ENCODE data around the gene TUBB1. TPM values are rescaled to one million over a fixed set of nuclear protein-coding genes. Genes with fewer than 3 reads are reported as not detected.

TUBB1 gene
- total RNA-seq, 3 donors from 2014 or later = not detected

GRCh38 chr20:59023616-59024015 is 4.4 kb downstream of the TUBB1 start:
- Histone ChIP-seq H3K4me3 (no peak overlapping the region), H3K4me1 (ENCODE audit: low read depth) (peaks cover 8% of the 10 kb centered on the region), H3K9me3 (no peaks in the 10 kb centered on the region), H3K36me3 (ENCODE audit: low read depth) (no peaks in the 10 kb centered on the region)
- TF ChIP-seq CTCF (IDR thresholded peaks at IDR 0.05) = no peak
- intact Hi-C loops (cut with DNase I, micrococcal nuclease) = no loop called here
- ATAC-seq (no peak), DNase-seq (no peak)

DNA sequence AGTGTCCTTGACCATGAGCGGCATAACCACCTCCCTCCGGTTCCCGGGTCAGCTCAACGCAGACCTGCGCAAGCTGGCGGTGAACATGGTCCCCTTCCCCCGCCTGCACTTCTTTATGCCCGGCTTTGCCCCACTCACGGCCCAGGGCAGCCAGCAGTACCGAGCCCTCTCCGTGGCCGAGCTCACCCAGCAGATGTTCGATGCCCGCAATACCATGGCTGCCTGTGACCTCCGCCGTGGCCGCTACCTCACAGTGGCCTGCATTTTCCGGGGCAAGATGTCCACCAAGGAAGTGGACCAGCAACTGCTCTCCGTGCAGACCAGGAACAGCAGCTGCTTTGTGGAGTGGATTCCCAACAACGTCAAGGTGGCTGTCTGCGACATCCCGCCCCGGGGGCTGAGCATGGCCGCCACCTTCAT is 4.9 kb downstream of the TUBB1 start:
- Histone ChIP-seq H3K4me3 (no peak overlapping the region), H3K36me3 (ENCODE audit: low read depth) (no peaks in the 10 kb centered on the region), H3K9me3 (no peaks in the 10 kb centered on the region), H3K4me1 (ENCODE audit: low read depth) (peaks cover 11% of the 10 kb centered on the region)
- no peak for TF ChIP-seq CTCF (IDR thresholded peaks at IDR 0.05)
- ATAC-seq (no peak), DNase-seq (no peak)
- intact Hi-C loops (cut with DNase I, micrococcal nuclease) = no loop called here

GRCh38 chr20:59025086-59025485 is 5.9 kb downstream of the TUBB1 start:
- intact Hi-C loops (cut with DNase I, micrococcal nuclease) = no loop called here
- no peak for ATAC-seq
- Histone ChIP-seq H3K4me1 (ENCODE audit: low read depth) (peaks cover 21% of the 10 kb centered on the region), H3K4me3 (no peak overlapping the region), H3K36me3 (ENCODE audit: low read depth) (no peaks in the 10 kb centered on the region), H3K9me3 (no peaks in the 10 kb centered on the region)
- no peak for TF ChIP-seq CTCF (IDR thresholded peaks at IDR 0.05)
- DNase-seq = no peak

DNA sequence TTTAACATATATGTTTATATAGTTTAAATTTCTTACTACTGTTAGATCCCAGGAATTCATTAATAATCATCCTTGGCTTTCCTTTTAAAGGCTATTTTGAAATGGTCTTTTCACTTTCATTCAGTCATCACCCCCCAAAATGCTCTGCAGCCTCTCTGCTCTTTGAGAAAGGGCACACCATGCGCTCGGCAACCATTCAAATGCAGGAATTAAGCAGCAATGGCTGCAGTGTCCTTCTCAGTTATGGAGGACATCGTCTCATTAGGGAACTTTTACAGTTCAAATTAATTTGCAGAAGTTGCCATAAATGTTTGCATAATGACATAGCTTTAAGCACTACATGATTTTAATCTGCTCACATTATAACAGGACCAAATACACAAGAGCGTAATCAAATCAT is 6.3 kb downstream of the TUBB1 start:
- no peak overlapping the region for H3K4me3 ChIP-seq
- no peaks in the 10 kb centered on the region for H3K36me3 ChIP-seq (ENCODE audit: low read depth)
- peaks cover 25% of the 10 kb centered on the region for H3K4me1 ChIP-seq (ENCODE audit: low read depth)
- intact Hi-C loops (cut with DNase I, micrococcal nuclease) = no loop called here
- ATAC-seq (no peak), DNase-seq (no peak)
- no peak for TF ChIP-seq CTCF (IDR thresholded peaks at IDR 0.05)
- no peaks in the 10 kb centered on the region for H3K9me3 ChIP-seq

DNA sequence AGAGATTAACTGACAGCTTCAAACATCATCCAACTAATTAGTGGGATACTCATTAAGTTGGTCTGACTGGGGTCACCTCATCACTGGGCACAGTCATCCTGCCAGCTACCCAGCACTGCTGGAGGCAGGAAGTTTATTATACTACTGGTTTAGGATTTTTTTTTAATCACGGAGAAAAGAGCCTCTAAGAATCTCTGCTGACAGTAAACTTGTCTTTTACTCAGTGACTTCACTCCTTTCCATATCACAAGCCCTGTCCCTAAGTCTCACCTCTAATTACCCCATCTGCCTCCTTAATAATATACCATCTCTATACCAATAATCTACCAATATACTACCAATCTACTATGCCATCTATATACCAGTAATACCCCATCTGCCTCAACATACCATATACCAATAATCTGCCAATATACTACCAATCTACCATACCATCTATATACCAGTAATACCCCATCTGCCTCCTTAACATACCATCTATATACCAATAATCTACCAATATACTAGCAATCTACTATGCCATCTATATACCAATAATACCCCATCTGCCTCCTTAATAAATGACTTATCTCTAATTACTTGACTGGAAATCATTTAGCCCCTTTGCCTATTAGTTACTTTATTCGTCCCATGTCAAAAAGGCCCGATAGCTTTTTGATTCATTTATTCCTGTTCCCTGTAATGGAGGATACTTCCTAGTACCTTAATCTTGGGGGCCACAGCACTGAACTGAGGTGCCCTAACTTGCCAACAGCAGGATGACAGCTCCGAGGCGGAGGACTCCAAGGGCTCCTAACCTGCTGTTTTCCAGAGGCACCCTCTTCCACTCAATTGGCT is 7.9 kb downstream of the TUBB1 start:
- Histone ChIP-seq H3K4me3 (no peak overlapping the region), H3K9me3 (no peaks in the 10 kb centered on the region), H3K36me3 (ENCODE audit: low read depth) (no peaks in the 10 kb centered on the region), H3K4me1 (ENCODE audit: low read depth) (peaks cover 31% of the 10 kb centered on the region)
- ATAC-seq (no peak), DNase-seq (no peak)
- no peak for TF ChIP-seq CTCF (IDR thresholded peaks at IDR 0.05)
- intact Hi-C loops (cut with DNase I, micrococcal nuclease) = no loop called here

All from mucosa of descending colon (tissue), 3 donors.